Right forelimb (tissue), 1 donor: ENCODE measurements around the gene RNPC3.
A peak's percentile ranks its signal among the peaks of the same experiment; 100 is the strongest.

ENCODE experiments used
- DNase-seq: peaks from one replicate; pipeline ENCODE4 v3.0.0-alpha.2; 2018

The RNPC3 gene, protein sequence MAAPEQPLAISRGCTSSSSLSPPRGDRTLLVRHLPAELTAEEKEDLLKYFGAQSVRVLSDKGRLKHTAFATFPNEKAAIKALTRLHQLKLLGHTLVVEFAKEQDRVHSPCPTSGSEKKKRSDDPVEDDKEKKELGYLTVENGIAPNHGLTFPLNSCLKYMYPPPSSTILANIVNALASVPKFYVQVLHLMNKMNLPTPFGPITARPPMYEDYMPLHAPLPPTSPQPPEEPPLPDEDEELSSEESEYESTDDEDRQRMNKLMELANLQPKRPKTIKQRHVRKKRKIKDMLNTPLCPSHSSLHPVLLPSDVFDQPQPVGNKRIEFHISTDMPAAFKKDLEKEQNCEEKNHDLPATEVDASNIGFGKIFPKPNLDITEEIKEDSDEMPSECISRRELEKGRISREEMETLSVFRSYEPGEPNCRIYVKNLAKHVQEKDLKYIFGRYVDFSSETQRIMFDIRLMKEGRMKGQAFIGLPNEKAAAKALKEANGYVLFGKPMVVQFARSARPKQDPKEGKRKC

DNA sequence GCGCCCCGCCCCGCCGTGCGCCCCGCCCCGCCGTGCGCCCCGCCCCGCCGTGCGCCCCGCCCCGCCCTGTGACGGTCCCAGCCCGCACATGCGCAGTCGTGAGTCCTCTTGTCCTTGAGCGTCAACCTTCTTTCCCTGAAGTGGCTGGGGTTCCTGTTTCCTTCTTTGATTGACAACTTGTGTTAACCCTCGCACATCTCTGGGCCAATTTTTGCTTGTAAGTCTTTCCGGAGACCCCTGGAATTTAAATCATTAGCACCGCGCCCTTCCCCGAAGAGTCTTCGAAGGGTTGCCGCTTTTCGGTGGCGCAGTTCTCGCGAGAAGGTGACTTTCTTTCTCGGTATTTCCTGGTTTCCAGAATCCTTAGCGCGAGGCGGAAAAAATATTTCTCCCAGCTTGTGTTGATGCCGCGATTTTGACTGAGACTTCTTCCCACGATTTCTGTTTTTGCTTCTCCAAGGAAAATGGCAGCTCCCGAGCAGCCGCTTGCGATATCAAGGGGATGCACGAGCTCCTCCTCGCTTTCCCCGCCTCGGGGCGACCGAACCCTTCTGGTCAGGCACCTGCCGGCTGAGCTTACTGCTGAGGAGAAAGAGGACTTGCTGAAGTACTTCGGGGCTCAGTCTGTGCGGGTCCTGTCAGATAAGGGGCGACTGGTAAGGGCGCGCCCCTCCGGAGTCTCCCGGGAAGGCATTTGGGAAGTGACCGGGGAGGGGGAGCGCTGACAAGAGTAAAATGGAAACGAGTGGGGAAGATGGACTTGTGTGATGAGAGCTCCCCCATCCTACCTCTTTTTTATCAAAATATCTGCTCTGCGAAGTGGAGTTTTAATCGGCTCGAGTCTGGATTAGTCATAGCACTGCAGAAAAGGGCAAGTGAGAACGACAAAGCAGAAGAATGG is at the start of gene RNPC3:
Gene RNPC3, plus strand, starts transcription at position 93 of the 901 bp plus-strand sequence. Its CDS starts 372 bp downstream, at position 465.
- DNase-seq: peak; percentile 91

DNA sequence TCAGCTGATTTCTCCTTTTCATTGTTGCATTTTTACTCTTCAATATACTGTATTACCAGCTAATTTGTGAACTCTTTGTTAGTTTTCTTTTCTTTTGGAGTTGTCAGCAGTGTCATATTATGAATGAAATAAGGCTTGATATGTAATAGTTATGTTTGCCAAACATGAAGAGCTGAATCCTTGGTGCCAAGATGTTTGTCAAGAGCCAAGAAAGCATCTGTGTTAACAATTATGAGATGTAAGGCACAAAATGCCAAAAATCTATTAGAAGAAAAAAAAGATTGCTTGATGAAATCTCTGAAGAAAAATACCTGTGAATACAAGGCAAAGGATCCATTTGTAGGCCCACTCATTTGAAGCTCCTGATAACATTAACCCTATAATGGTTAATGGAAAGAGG is 48.4 kb upstream of the RNPC3 start:
- no peak for DNase-seq

DNA sequence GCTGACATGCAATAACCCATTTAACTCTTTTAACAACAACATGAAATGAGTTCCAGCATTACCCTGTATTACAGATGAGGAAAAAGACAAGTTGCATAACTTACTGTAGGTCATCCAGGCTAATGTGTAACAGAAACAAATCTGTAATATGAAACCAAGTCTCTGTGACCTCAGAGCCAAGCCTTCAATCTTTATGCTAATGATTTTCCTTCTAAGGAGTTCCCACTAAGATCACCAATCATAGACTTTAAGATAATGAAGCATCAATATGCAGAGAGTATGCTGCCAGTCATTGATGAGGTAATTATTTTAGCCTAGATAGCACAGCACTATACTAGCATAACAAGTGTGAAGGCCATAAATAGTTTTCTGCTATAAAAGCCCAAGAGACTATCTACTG is 35.6 kb upstream of the RNPC3 start:
- no peak for DNase-seq

DNA sequence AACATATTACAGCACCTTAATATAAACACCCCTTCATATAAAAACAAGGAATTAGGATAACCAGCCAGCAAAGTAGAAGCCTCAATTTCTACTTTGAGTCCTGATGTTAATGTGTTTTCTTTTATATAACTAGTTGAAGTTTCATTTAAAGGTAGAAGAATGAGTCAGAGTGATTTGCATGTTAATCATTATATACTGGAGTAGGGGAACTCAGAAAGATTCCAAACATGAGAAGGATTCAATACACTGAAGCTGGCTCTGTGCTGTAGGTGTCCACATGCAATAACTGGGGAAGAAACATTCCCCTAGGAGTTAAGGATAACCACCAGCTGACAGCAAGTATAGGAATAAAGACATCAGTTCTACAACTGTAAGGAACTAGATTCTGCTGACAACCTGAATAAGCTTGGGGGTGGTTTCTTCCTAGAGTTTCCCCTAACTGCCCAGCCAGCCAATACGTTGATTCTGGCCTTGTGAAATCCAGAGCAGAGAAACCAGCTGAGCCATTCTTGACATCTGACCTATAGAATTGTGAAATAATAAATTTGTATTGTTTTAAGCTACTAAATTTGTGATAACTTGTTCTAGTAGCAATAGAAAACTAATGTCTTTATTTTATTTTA is 33.4 kb upstream of the RNPC3 start:
- no peak for DNase-seq

DNA sequence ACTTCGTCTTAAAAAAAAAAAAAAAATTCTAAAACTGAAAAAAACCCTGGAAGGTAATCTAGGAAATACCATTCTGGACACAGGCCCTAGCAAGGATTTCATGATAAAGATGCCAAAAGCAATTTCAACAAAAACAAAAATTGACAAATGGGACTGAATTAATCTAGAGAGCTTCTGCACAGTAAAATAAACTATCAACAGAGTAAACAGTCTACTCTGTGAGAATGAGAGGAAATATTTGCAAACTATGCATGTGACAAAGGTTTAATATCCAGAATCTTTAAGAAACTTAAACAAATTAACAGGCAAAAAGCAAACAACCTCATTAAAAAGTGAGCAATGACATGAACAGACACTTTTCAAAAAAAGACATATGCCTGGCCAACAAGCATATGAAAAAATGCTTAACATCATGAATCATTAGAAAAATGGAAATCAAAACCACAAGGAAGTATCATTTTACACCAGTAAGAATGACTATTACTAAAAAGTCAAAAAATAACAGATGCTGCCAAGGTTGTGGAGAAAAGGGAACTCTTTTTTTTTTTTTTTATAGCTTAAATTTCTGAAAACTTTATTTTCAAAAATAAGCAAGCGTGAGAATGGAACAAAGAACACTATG is 29.4 kb upstream of the RNPC3 start:
- DNase-seq: no peak

DNA sequence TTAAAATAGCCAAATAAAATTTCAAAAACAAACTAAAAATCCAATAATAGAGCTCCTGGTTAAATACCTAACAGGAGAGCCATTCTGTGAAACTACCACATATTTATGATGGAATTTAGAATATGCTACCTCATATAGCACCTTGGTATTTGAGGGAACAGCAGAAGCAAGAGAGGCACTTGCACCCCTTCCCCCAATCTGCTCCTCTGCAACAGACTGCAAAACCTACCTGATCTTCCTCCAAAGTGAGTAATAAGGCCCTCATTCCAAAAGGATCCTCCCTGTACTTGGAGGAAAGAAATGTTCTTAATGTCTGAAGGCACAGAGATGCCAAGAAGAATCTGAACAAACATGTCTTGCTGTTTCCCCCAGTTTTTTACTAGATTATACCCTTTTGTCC is 28.1 kb upstream of the RNPC3 start:
- no peak for DNase-seq

DNA sequence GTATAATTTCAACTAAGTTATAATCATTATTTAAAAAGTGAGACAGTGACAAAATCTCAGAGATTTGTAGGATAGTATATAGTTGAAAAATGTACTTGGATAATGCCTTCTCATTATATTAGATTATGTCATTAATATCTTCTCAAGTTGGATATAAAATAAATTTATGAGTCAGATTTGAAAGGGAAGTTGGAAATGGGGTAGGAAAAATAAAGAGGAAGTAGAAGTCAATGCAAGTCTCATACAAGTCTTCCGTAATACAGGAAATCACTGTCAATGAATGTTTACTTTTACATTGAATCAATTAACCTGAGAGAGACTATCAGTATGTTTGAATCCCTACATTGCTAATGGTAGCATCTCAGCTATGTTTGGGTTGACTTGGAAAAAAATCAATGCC is 16.2 kb upstream of the RNPC3 start:
- DNase-seq: no peak

DNA sequence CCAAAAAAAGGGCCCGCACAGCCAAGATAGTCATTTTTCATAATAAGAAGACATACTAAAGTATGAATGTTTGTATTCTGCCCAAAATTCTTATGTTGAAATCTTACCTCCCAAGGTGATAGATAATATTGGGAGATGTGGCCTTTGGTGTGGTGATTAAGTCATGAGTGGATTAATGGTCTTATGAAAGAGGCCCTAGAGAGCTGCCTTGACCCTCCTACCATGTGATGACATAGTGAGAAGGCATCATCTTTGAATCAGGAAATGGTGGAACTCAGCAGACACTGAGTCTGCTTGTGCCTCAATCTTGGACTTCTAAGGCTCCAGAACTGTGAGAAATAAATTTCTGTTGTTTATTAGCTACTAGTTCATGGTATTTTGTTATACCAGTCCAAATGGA is 11.8 kb upstream of the RNPC3 start:
- no peak for DNase-seq

DNA sequence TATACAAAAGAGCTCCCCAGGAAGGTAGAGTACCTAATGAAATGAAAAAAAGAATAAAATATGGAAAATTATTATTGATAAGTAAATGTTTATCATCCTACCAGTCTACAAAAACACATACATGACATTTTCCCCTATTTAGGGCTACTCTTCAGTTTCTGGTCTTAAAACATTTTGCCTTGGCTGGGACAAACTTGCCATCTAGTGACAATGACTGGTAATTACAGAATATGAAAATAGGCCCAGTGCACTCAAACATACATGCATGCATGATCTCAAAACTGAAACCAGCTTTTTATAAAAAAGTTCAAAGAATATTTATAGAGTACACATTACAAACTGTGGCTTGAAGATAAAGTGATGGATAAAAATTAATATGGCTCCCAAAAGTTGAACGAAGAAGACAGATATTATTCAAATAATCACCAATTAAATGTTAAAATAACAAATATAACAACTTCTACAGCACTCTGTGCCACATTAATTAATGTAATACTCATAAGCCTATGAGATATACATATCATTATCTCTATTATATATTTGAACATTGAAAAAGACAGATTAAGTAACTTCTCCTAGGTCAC is 10.5 kb upstream of the RNPC3 start:
- DNase-seq: no peak

DNA sequence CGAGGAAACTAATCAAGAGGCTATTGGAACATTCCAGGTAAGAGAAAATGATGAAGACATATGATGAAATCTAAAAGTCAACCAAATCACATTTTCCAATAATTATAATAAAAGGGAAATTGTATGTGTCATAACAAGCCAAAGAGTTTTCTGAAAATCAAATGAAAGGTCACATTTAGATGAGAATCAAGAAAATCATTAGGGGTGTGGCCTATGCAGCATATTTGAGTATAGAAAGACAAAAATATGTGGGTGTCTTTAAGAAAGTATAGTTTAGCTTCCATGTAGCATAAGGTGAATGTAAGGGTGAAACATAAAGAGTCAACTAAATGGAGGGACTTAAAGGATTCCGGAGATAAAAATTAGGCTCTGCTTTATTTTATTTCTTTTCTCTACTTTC is 9.2 kb upstream of the RNPC3 start:
- DNase-seq: no peak

DNA sequence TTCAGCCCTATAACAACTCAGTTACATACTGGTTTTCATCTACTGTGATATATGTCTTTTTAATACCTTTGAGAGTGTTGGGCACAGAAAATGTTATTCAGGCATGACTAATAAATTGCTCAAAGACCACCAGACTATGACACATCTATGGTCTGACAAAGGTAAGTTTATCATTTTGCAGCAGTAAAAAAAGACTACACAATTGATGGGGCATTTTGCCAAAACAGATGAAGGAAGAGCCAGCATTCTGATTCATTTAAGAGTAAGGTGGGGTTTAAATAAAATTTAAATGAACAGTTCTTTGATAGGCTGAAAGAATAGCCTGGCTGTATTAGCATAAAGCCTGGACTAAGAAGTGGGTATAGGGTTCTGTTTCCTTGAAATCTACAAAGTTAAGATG is 8.8 kb upstream of the RNPC3 start:
- no peak for DNase-seq

DNA sequence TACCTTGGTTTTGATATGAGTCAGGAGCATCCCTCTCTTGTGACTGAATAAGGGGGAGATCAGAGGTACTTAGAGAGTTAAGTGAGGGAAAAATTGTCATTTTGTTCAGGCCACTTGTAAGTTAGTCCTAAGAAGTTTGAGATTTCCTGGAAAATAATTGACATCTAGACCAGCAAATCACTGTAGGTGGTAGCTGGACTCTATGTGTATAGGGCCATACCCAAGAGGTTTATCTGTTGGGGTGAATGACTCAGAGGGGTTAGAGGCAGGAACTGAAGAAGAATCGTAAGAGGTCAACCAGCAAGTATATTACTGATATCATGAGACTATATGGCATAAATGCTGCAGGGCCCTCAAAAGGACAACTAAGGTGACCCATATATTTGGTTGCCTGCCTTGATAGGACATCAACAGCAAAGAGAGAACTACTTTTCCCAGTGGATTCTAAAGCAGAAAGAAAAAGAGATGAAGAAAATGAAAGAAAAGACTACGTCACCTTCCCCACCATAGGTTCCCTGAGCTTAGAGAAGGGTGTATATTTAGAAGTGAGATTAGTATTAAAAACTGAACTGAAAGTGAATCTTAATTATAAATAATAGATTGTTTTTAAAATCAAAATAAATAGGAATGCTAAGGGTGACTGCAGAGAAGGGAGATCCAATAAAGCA is 8.0 kb upstream of the RNPC3 start:
- no peak for DNase-seq

DNA sequence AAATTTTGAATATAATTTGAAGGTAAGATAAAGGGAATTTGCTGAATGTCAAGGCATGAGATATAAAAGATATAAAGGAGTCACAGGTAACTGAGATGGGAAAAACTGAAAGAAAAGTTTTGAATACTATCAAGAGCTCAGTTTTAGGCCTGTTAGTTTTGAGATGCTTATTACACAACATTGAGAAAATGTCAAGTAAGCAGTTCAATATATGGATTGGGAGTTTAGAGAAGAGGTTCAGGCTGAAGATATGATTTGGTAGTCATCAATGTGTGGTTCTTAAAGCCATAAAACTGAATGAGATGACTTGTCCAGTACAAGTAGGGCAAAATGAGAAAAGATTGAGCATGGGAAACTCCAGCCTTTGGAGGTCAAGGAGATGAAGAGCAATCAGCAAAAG is 4.7 kb upstream of the RNPC3 start:
- DNase-seq: no peak

DNA sequence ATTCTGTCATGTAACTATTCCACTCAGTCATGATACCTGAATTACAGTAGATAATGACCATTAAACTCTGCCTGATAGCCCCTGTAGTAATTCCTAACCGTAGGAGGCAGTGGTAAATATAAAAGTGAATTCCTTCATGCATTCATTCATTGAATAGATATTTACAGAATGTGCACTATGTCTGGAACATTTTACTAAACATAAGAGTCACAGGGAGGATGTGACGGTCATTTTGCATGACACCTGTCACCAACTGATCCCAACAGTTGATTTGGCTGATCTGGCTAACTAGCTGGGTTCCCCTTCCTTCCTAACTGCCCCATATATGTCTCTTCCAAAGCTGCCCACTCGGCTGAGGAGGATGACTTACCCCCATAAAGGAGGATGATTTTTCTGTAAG is 2.2 kb upstream of the RNPC3 start:
- DNase-seq: no peak

DNA sequence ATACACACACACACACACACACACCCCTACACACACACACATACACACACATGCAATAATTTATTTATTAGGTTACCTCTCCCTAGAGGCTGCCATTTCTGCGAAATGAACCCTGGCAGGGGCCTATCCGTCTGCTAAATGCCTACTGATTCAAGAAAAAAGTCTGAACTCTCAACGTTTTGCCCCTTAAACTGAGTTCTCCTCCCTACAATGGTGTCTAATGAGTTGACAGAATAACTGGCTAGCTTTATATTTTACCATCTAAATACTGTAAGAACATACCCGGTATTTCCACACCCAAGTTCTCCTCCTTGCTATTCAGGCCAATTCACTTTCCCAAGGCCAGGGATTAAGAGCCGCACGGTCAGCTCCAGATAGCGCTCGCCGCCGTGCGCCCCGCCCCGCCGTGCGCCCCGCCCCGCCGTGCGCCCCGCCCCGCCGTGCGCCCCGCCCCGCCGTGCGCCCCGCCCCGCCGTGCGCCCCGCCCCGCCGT is 339 bp upstream of the RNPC3 start:
- DNase-seq: no peak

DNA sequence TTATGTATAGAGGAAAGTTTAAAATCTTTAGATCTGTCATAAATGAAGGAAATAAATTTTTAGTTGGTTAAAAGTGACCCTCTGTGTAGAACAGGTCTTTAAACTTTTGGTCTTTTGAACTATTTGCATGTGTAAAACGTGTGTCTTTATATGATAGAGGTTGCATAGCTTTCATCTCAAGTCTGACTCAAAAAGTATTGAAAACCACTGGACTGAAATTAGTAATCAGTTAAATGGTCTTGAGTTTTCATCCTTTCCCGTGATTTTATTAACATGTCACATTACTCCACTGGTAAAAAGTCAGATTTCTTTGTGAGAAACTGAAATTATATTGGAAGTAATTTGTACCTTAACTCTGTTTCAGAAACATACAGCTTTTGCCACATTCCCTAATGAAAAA is 1.8 kb downstream of the RNPC3 start:
- no peak for DNase-seq

DNA sequence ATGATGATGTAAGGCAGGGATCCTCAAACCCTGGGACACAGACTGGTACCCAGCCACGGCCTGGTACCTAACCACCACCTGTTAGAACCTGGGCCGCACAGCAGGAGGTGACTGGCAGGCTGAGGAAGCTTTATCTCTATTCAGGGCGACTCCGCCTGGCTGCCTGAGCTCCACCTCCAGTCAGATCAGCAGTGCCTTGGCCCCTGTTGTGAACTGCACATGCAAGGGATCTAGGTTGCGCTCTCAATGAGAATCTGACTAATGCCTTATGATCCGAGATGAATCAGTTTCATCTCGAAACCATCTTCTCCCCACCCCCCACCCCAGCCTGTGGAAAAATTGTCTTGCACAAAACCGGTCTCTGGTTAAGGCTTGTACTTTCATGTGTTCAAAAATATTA is 4.2 kb downstream of the RNPC3 start:
- DNase-seq: no peak

DNA sequence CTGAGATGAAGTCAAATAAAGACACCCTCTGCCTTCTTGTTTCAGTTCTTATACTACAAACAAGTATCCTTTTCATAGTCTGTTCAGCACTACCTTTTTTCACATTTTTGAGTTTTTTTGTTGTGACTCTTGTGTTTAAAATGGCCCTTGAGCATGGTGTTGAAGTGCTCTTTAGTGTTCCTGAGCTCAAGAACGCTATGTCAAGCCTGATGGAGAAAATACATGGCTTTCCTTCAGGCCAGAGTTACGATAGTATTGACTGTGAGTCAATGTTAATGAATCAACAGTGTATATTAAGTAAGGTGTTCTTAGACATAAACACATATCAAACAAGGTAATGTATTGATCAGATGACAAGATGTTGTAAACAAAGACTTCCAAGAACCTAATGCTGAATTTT is 12.7 kb downstream of the RNPC3 start:
- DNase-seq: no peak

DNA sequence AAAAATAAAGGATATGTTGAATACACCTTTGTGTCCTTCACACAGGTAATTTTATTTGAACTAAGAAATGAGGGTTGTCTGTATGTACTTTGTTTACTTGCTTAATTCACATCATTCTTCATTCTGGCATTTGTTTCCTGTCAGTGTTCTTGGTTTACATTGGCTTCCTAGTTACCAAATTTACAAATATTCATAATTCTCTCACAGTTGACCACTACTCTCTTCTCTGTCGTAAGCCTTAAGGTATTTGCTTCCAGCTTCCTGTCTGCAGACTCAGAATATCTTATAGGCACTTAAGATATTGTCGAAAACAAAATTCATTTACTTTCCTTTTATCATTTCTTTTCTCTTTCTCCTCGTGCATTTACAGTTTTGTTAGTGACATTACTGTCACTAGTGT is 15.9 kb downstream of the RNPC3 start:
- DNase-seq: no peak

DNA sequence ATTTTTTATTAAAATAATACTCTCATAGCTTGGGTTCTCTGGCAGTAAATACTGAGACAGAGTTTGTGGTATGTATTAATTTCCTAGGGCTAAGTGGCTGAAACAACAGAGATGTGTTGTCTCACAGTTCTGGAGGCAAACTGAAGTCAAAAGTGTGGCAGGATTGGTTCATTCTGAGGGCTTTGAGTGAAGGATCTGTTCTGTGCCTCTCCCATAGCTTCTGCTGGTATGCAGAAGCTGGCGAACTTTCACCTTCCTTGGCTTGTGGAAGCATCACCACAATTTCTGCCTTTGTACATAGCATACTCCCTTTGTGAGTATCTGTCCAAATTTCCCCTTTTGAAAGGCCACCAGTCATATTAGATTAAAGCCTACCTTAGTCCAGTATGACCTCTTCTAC is 21.0 kb downstream of the RNPC3 start:
- no peak for DNase-seq

DNA sequence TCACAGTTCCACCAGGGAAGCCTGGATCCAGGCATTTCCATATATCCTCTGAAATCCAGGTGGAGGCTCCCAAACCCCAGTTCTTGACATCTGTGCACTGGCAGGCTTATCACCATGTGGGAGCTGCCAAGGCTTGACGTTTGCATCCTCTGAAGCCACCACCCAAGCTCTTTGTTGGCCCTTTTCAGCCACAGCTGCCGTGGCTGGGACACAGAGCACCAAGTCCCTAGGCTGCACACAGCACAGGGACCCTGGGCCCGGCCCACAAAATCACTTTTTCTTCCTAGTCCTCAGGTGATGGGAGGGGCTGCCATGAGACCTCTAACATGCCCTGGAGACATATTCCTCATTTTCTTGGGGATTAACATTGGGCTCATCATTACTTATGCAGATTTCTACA is 22.3 kb downstream of the RNPC3 start:
- no peak for DNase-seq

DNA sequence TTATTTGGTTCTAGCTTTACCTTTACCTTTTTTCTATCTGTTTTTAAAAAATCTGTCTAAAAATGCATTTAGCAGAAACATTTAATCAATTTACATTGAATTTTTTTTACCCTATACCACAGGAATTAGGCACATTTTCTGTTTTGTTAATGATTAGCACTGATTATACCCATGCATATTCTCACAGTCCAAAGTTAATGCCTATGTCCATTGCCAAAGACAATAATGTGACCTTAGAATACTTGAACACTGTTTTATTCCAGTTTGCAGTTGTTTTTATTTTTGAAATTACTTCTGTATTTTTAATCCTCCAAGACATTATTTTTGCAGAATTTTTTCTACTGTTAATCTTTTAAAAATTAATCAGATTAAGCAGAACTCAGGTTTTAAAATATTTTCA is 34.9 kb downstream of the RNPC3 start:
- DNase-seq: no peak
